HG02970 (cell line): ENCODE measurements around the gene PKD1L1.
A peak's percentile ranks its signal among the peaks of the same experiment; 100 is the strongest.
"Not testable (repeated sequence)": the region's sequence is repeated elsewhere in the genome, so short reads cannot be mapped to it uniquely, and the experiment has no call there.

Experiments
- ATAC-seq: cut with Tn5 transposase; IDR thresholded peaks from one replicate; pipeline ENCODE4 v1.9.1; 2021; ENCODE audit warnings: mild to moderate bottlenecking, moderate library complexity, moderate number of reproducible peaks; ENCODE audit not compliant: unreplicated experiment, low FRiP score

The PKD1L1 gene

GRCh38 chr7:47948141-47948790 lies at the start of gene PKD1L1:
Gene PKD1L1, minus strand, starts transcription at chr7:47948466. Its CDS starts 26 bp downstream, at chr7:47948440.
- no peak for ATAC-seq

GRCh38 chr7:47992446-47992845 lies 44.2 kb upstream of the PKD1L1 start:
- no peak for ATAC-seq

GRCh38 chr7:47991741-47992311 lies 43.6 kb upstream of the PKD1L1 start:
- peak; percentile 96 for ATAC-seq

GRCh38 chr7:47991270-47991669 lies 43.0 kb upstream of the PKD1L1 start:
- no peak for ATAC-seq

- ATAC-seq: no peak
Measured at GRCh38 chr7:47990592-47990991, 42.3 kb upstream of the PKD1L1 start.

GRCh38 chr7:47989607-47990400 lies 41.5 kb upstream of the PKD1L1 start:
- not testable (repeated sequence) for ATAC-seq

GRCh38 chr7:47988496-47989386 lies 40.5 kb upstream of the PKD1L1 start:
- no peak for ATAC-seq

GRCh38 chr7:47982610-47983009 lies 34.3 kb upstream of the PKD1L1 start:
- ATAC-seq: no peak

- ATAC-seq: not testable (repeated sequence)
Measured at GRCh38 chr7:47980648-47981047, 32.4 kb upstream of the PKD1L1 start.

- ATAC-seq: no peak
Measured at GRCh38 chr7:47979832-47980181, 31.5 kb upstream of the PKD1L1 start.

- ATAC-seq: peak; percentile 99
Measured at GRCh38 chr7:47979145-47979831, 31.0 kb upstream of the PKD1L1 start, which contains the start of gene HUS1. Gene HUS1, minus strand, starts transcription at chr7:47979615. Its CDS starts 96 bp downstream, at chr7:47979519.

- ATAC-seq: no peak
Measured at GRCh38 chr7:47978790-47979144, 30.5 kb upstream of the PKD1L1 start.

GRCh38 chr7:47973739-47974138 lies 25.5 kb upstream of the PKD1L1 start:
- no peak for ATAC-seq

GRCh38 chr7:47970761-47971160 lies 22.5 kb upstream of the PKD1L1 start:
- ATAC-seq: no peak

- ATAC-seq: no peak
Measured at GRCh38 chr7:47968847-47969774, 20.8 kb upstream of the PKD1L1 start.

- no peak for ATAC-seq
Measured at GRCh38 chr7:47967708-47968107, 19.4 kb upstream of the PKD1L1 start.

- ATAC-seq: no peak
Measured at GRCh38 chr7:47967123-47967522, 18.9 kb upstream of the PKD1L1 start.

GRCh38 chr7:47965456-47965855 lies 17.2 kb upstream of the PKD1L1 start:
- ATAC-seq: no peak

- no peak for ATAC-seq
Measured at GRCh38 chr7:47962262-47962661, 14.0 kb upstream of the PKD1L1 start.
